Measurements from ENCODE around the gene ATP2A3. TPM values are rescaled to one million over a fixed set of nuclear protein-coding genes. Genes with fewer than 3 reads are reported as not detected.

Gene ATP2A3
- total and polyA plus RNA-seq, 2 donors (not counting 1 experiment from before 2014, with no cell fraction given), result 697 to 817 TPM

DNA sequence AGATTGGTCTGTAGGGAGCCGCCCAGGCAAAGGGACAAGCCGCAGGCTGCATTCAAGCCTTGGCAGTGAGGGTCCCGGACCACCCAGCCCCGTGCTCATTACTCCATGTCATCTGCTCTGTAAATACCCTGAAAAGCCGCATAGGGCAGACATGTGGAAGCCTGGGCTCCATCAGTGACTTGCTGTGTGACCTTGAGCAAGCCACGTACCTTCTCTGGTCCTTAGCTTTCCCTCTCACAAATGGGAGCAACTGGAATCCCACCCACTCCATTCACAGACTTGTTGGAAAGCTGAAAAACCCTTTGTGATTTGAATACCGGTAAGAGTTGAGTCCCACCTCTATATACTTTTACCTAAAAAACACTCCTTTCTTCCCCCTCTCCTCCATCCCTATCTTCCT is 83.3 kb downstream of the ATP2A3 start:
- H3K4me1 Mint-ChIP-seq, result peaks cover under 1% of the 10 kb centered on the region
- no peak overlapping the region for H3K4me2 ChIP-seq (replicated peaks; ENCODE audit: low read depth, low read length, poor library complexity, severe bottlenecking)
- H3K9me3 Mint-ChIP-seq (ENCODE audit: insufficient read depth), result no peaks in the 10 kb centered on the region
- no peaks in the 10 kb centered on the region for H3K79me2 ChIP-seq (ENCODE audit: control insufficient read depth, insufficient read depth, low read length)
- DNase-seq (no peak), ATAC-seq (ENCODE audit: low read depth) (no peak)
- H3K4me3 ChIP-seq (ENCODE audit: control extremely low read depth in 1 of 5, extremely low read depth in 1 of 5, insufficient read depth in 1 of 5, low read depth in 2 of 5, low read length in 4 of 5), result no peak overlapping the region
- peaks cover 0 to 16% of the 10 kb centered on the region in 2 experiments for H3K36me3 ChIP-seq (replicated peaks in 1 of 2; ENCODE audit: control extremely low read depth in 1 of 2, control insufficient read depth in 1 of 2, extremely low read depth in 1 of 2, insufficient read depth in 2 of 2, low read length in 1 of 2)
- H2AFZ ChIP-seq (ENCODE audit: insufficient read depth, low read depth, low read length, poor library complexity, severe bottlenecking), result no peak overlapping the region
- CTCF ChIA-PET, result interaction anchor here (1.5 kb wide), 1 partner anchor 32 kb away, joined by 6 read pairs; no protein-coding TSS in a partner anchor
- 88% methylated on average over 7 of the region's 7 CpGs for WGBS (ENCODE audit: insufficient coverage)
- no peak overlapping the region for H3K27ac Mint-ChIP-seq
- no peak overlapping the region for H3K27ac ChIP-seq (ENCODE audit: low read length in 2 of 2)
- H3K27me3 ChIP-seq (replicated peaks in 1 of 4; ENCODE audit: control extremely low read depth in 1 of 4, control insufficient read depth in 3 of 4, insufficient read depth in 4 of 4, low read length in 3 of 4), result no peaks in the 10 kb centered on the region
- POLR2A ChIA-PET, result no interaction called here
- H3K27me3 Mint-ChIP-seq, result no peaks in the 10 kb centered on the region
- intact Hi-C loops (cut with micrococcal nuclease), result no loop called here
- no peak overlapping the region for H3K9ac ChIP-seq (ENCODE audit: low read length)
- no peaks in the 10 kb centered on the region for H4K20me1 ChIP-seq (ENCODE audit: control insufficient read depth, insufficient read depth, low read length, poor library complexity, severe bottlenecking)
- TF ChIP-seq CTCF (IDR thresholded peaks at IDR 0.05) (no peak), EZH2 (IDR thresholded peaks at IDR 0.05; ENCODE audit: borderline replicate concordance, insufficient read depth, low read depth, low read length, poor library complexity, severe bottlenecking) (no peak)
- no peak overlapping the region for H3K4me3 Mint-ChIP-seq
- H3K9me3 ChIP-seq (ENCODE audit: control extremely low read depth in 1 of 3, control insufficient read depth in 2 of 3, insufficient read depth in 1 of 3, low read length in 2 of 3), result no peaks in the 10 kb centered on the region
- no peaks in the 10 kb centered on the region for H3K4me1 ChIP-seq (ENCODE audit: control insufficient read depth in 2 of 2, insufficient read depth in 2 of 2, low read length in 2 of 2)

DNA sequence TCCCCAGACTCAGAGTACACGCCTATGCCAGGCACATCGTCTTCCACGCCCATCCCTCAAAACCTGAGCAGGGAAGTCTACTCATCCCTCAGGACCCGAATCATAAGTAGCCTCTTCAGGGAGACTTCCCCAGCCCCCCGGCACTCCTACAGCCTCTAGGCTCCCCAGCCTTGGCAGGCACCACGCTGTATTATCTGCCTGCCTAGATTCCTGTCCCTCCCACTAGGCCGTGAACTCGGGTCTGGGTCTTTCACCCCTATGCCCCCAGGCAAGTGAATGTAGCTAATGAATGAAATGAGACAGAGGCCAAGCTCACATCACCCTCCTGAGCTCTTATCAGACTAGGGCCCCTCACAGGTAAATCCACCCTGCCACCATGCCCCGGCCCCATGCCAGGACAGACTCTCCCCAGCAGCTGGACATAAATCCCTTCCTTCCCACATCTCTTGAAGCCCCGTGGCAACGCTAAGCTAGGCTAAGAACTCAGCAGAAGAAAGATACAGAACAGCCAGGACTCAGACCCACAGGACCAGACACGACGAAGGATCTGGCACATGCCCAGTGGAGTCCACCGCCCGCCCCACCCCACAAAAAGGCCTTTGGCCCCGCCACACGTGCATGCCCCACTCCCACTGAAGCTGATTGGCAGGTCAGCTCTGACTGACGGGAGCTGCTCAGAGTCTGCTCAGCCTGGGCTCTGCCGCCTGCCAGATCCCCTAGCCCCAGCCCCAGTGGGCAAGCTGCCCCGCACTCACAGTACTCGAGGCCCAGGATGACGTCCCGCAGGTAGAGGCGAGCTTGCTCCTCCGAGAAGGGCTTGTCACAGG is 84.4 kb downstream of the ATP2A3 start:
- Histone ChIP-seq H3K27me3 (replicated peaks in 1 of 4; ENCODE audit: control extremely low read depth in 1 of 4, control insufficient read depth in 3 of 4, insufficient read depth in 4 of 4, low read length in 3 of 4) (no peaks in the 10 kb centered on the region), H3K9ac (ENCODE audit: low read length) (no peak overlapping the region), H3K4me2 (replicated peaks; ENCODE audit: low read depth, low read length, poor library complexity, severe bottlenecking) (no peak overlapping the region), H3K36me3 (replicated peaks in 1 of 2; ENCODE audit: control extremely low read depth in 1 of 2, control insufficient read depth in 1 of 2, extremely low read depth in 1 of 2, insufficient read depth in 2 of 2, low read length in 1 of 2) (peaks cover 0 to 17% of the 10 kb centered on the region in 2 experiments), H3K9me3 (ENCODE audit: control extremely low read depth in 1 of 3, control insufficient read depth in 2 of 3, insufficient read depth in 1 of 3, low read length in 2 of 3) (no peaks in the 10 kb centered on the region), H3K79me2 (ENCODE audit: control insufficient read depth, insufficient read depth, low read length) (no peaks in the 10 kb centered on the region), H2AFZ (ENCODE audit: insufficient read depth, low read depth, low read length, poor library complexity, severe bottlenecking) (no peak overlapping the region), H3K4me3 (ENCODE audit: control extremely low read depth in 1 of 5, extremely low read depth in 1 of 5, insufficient read depth in 1 of 5, low read depth in 2 of 5, low read length in 4 of 5) (no peak overlapping the region), H4K20me1 (ENCODE audit: control insufficient read depth, insufficient read depth, low read length, poor library complexity, severe bottlenecking) (no peaks in the 10 kb centered on the region), H3K4me1 (ENCODE audit: control insufficient read depth in 2 of 2, insufficient read depth in 2 of 2, low read length in 2 of 2) (no peaks in the 10 kb centered on the region), H3K27ac (ENCODE audit: low read length in 2 of 2) (no peak overlapping the region)
- 96% methylated on average over 23 of the region's 25 CpGs for WGBS (ENCODE audit: insufficient coverage)
- intact Hi-C loops (cut with micrococcal nuclease), result no loop called here
- TF ChIP-seq EZH2 (IDR thresholded peaks at IDR 0.05; ENCODE audit: borderline replicate concordance, insufficient read depth, low read depth, low read length, poor library complexity, severe bottlenecking) (no peak), CTCF (IDR thresholded peaks at IDR 0.05) (no peak)
- ATAC-seq (ENCODE audit: low read depth), result no peak
- ChIA-PET POLR2A (interaction anchor here (0.6 to 0.7 kb wide), 2 partner anchors 9 to 1103 kb away, joined by 3 to 7 read pairs; no protein-coding TSS in a partner anchor), CTCF (interaction anchor here (0.9 to 1.5 kb wide), 3 partner anchors 34 to 195 kb away, joined by 3 to 6 read pairs (median 5); no protein-coding TSS in a partner anchor)
- Mint-ChIP-seq H3K9me3 (ENCODE audit: insufficient read depth) (no peaks in the 10 kb centered on the region), H3K4me1 (no peaks in the 10 kb centered on the region), H3K27me3 (no peaks in the 10 kb centered on the region), H3K27ac (no peak overlapping the region), H3K4me3 (no peak overlapping the region)
- no peak for DNase-seq
